Breast epithelium (tissue), 4 donors: ENCODE measurements around the gene ATP8B3. TPM values are rescaled to one million over a fixed set of nuclear protein-coding genes. Genes with fewer than 3 reads are reported as not detected.

Source experiments
- DNase-seq, 2 donors: peaks; one replicate each; pipeline ENCODE4 v3.0.0-alpha.2; 2019; ENCODE audit warnings: low spot score in 2 of 2
- H3K27ac ChIP-seq, 2 donors: fragments of 200-600 bp; sonication (generic) in 1 of 2; one replicate each; pipeline ENCODE4 v1.5.1; 2016 to 2019; ENCODE audit warnings: mild to moderate bottlenecking in 1 of 2
- H3K27me3 ChIP-seq, 2 donors: fragments of 200-600 bp; sonication (generic) in 1 of 2; one replicate each; pipeline versions ENCODE4 v1.5.1 to v1.6.0; 2017 to 2019; ENCODE audit warnings: control low read depth in 1 of 2, mild to moderate bottlenecking in 1 of 2
- H3K36me3 ChIP-seq: fragments of 200-600 bp; one replicate; pipeline ENCODE4 v1.5.1; 2019
- H3K4me1 ChIP-seq, 2 donors: fragments of 200-600 bp; sonication (generic); one replicate each; pipeline ENCODE4 v1.5.1; 2016 to 2019; ENCODE audit warnings: control low read depth in 1 of 2
- H3K4me3 ChIP-seq, 3 donors: fragments of 200-600 bp; sonication (generic); 1 replicate in 2 of 3; 2 replicates in 1 of 3; pipeline ENCODE4 v1.5.1; 2016 to 2019; ENCODE audit warnings: mild to moderate bottlenecking in 3 of 3, moderate library complexity in 2 of 3
- H3K9me3 ChIP-seq, 2 donors: fragments of 200-600 bp; sonication (generic) in 1 of 2; one replicate each; pipeline ENCODE4 v1.5.1; 2016 to 2019; ENCODE audit warnings: control low read depth in 1 of 2
- POLR2A ChIP-seq: fragments of 450-650 bp; IDR thresholded peaks from one replicate; pipeline ENCODE4 v1.6.1; 2016; ENCODE audit warnings: antibody characterized with exemption, mild to moderate bottlenecking, moderate library complexity
- POLR2AphosphoS5 ChIP-seq, 3 donors: sonication (generic); formaldehyde crosslinking; IDR thresholded peaks; one replicate each; pipeline ENCODE4 v1.6.1; 2017; ENCODE audit warnings: antibody characterized with exemption in 3 of 3
- intact Hi-C: fragments of 100-400 bp; cut with DNase I; formaldehyde crosslinking; loops from one replicate; pipeline ENCODE4 v1.15.1; 2023; ENCODE audit warnings: low total_unique reads
- total RNA-seq, 3 donors: library from RNA; depleted of rRNA; stranded (reverse); fragments of >200 nt; gene quantifications; one replicate each; pipeline ENCODE4 v1.1.0, GENCODE V29; 2016
- TF ChIP-seq, protein P1 (sequence below), 3 donors: fragments of 450-650 bp; IDR thresholded peaks; one replicate each; pipeline ENCODE4 v1.5.1; 2016 to 2017; ENCODE audit warnings: antibody characterized with exemption in 3 of 3, mild to moderate bottlenecking in 3 of 3, moderate library complexity in 3 of 3

ATP8B3 gene
- total RNA-seq, 3 donors from 2014 or later, result 0.66 to 1.4 (median 1.0) TPM

DNA sequence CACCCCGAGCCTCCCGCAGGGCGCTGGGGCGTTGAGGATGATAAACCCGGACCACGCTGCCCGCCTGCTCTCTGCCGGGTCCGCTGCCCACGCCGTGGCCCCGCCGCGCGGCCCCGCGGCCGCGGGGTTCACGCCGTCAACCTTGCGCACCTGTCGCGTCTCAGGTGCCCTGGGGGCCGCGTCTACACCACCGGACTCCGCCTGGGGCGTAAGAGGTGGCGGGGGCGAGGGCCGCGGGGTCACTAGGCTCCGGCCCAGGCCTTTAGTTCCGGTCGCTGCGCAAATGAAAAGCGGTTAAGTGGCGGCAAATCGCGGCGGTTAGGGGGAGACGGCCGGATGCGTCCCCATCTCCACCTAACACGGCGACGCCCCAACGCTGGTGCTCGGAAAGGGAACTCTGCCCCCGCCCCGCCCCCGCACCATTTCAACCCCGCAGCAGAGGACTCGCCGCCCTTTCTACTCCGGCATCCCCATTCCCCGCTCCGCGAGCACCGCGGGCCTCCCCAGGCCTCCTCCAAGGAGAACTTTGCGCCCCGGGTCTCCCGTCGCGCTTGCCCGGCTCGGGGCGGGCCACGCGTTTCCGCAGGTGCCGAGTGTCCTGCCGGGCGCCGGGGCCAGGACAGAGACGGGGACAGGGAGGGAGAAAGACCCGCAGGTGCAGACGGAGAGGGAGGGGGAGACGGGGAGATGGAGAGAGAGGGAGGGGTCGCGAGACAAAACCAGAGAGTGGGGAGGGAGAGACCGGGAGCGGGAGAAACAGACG lies 54.4 kb downstream of the ATP8B3 start:
- Histone ChIP-seq H3K27me3 (peaks cover 23 to 87% of the 10 kb centered on the region in 2 donors), H3K27ac (no peak overlapping the region), H3K4me3 (no peak overlapping the region), H3K9me3 (no peaks in the 10 kb centered on the region), H3K36me3 (no peaks in the 10 kb centered on the region), H3K4me1 (peaks cover 0 to 5% of the 10 kb centered on the region in 2 donors)
- TF ChIP-seq POLR2AphosphoS5 (IDR thresholded peaks at IDR 0.05), result no peak
- TF ChIP-seq POLR2A, result no peak
- TF ChIP-seq, protein P1, sequence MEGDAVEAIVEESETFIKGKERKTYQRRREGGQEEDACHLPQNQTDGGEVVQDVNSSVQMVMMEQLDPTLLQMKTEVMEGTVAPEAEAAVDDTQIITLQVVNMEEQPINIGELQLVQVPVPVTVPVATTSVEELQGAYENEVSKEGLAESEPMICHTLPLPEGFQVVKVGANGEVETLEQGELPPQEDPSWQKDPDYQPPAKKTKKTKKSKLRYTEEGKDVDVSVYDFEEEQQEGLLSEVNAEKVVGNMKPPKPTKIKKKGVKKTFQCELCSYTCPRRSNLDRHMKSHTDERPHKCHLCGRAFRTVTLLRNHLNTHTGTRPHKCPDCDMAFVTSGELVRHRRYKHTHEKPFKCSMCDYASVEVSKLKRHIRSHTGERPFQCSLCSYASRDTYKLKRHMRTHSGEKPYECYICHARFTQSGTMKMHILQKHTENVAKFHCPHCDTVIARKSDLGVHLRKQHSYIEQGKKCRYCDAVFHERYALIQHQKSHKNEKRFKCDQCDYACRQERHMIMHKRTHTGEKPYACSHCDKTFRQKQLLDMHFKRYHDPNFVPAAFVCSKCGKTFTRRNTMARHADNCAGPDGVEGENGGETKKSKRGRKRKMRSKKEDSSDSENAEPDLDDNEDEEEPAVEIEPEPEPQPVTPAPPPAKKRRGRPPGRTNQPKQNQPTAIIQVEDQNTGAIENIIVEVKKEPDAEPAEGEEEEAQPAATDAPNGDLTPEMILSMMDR (IDR thresholded peaks at IDR 0.05), result no peak
- intact Hi-C loops, result loop anchor here (10.0 kb wide), 1 partner anchor 83 kb away; no protein-coding TSS in a partner anchor
- DNase-seq, result no peak

DNA sequence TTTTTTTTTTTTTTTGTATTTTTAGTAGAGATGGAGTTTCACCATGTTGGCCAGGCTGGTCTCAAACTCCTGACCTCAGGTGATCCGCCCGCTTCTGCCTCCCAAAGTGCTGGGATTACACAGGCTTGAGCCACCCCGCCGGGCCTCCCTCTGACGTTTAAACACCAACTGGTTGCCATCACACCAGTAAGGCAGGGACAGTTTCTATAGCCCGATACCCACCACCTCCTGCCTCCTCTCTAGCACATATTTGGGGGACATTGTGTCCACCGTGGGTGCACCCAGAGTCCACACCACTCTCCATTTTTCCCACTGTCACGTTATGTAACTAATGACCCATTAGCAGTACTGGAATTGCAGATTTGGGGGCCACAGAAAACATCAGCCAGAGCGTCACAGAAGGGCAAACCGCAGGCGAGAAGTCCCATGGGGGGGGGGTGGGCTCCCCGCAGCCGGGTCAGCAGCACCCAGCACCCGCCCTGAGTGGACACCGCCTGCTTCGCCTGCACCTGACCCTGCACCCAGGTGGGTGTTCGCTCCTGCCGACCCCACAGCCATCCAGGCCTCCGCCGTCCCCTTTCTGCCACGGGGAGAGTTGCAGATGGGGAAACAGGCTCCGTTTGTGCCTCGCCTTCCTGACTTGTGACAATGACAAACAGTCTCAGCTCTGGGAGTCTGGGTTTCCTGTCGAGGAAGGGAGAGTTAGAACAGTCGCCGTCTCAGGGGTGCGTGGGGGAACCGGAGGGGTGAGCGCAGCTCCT lies 55.2 kb downstream of the ATP8B3 start:
- no peak for TF ChIP-seq POLR2AphosphoS5 (IDR thresholded peaks at IDR 0.05)
- TF ChIP-seq, protein P1 (IDR thresholded peaks at IDR 0.05), result no peak
- no peak for TF ChIP-seq POLR2A
- no peak overlapping the region for H3K4me3 ChIP-seq
- H3K36me3 ChIP-seq, result no peaks in the 10 kb centered on the region
- no peaks in the 10 kb centered on the region for H3K9me3 ChIP-seq
- H3K27me3 ChIP-seq, result peaks cover 18 to 87% of the 10 kb centered on the region in 2 donors
- H3K27ac ChIP-seq, result no peak overlapping the region
- intact Hi-C loops, result loop anchor here (10.0 kb wide), 1 partner anchor 82 kb away; no protein-coding TSS in a partner anchor
- H3K4me1 ChIP-seq, result peaks cover 0 to 5% of the 10 kb centered on the region in 2 donors
- no peak for DNase-seq

DNA sequence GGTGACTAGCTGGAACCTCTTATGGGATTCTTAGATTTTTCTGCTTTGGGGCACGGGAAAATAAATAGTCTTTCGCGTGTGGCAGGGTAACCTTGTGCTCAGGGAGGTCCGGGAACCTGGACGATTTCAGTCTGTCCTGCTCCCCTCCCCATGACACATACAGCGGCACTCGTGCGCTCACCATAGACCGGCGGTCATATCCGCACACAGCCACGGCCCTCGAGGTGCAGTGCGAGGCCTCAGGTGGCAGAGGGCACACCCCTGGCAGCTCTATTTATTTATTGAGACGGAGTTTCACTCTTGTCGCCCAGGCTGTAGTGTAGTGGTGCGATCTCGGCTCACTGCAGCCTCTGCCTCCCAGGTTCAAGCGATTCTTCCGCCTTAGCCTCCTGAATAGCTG lies 55.8 kb downstream of the ATP8B3 start:
- Histone ChIP-seq H3K4me3 (no peak overlapping the region), H3K36me3 (no peaks in the 10 kb centered on the region), H3K27me3 (peaks cover 17 to 87% of the 10 kb centered on the region in 2 donors), H3K27ac (no peak overlapping the region), H3K4me1 (peaks cover 0 to 5% of the 10 kb centered on the region in 2 donors), H3K9me3 (no peaks in the 10 kb centered on the region)
- intact Hi-C loops, result loop anchor here (10.0 kb wide), 1 partner anchor 81 kb away; no protein-coding TSS in a partner anchor
- DNase-seq, result no peak
- no peak for TF ChIP-seq POLR2AphosphoS5 (IDR thresholded peaks at IDR 0.05)
- TF ChIP-seq, protein P1 (IDR thresholded peaks at IDR 0.05), result no peak
- no peak for TF ChIP-seq POLR2A

DNA sequence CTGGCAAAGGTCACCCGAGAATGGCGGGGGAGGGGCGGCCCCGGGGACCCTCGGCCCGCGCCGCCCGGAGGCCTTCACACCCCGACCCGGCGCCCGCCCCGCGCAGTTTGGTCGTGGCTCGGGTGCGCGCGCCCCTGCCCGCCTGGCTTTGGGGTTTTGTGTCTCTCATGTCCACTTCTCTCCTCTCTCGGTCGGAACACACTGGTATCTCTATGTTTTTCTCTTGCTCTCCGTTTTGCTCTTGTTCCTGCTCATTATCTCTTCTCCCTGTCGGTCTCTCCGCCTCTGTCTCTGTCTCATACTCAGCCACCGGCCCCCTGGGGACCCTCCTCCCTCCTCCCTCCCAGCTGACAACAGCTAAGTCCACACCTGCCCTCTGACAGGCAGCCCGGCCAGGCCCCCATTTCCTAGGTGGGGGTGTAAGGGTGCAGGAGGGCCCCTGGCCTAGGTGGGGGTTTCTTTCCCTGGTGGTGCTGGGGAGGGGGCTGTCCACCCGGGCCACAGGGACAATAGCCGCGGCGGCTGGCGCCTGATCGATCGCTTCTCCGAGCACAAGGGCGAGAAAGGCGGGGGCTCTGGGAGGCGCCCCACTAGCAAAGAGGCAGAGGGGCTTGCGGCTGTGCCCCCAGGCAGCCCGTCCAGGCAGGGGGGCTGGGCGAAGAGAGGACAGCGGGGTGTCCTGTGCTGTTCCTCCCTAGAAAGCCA lies 56.5 kb downstream of the ATP8B3 start:
- H3K27me3 ChIP-seq, result peaks cover 17 to 88% of the 10 kb centered on the region in 2 donors
- H3K4me3 ChIP-seq, result no peak overlapping the region
- intact Hi-C loops, result loop anchor here (10.0 kb wide), 1 partner anchor 81 kb away; no protein-coding TSS in a partner anchor
- no peaks in the 10 kb centered on the region for H3K36me3 ChIP-seq
- no peak for DNase-seq
- H3K27ac ChIP-seq, result no peak overlapping the region
- peaks cover 0 to 5% of the 10 kb centered on the region in 2 donors for H3K4me1 ChIP-seq
- no peaks in the 10 kb centered on the region for H3K9me3 ChIP-seq
- TF ChIP-seq POLR2AphosphoS5 (IDR thresholded peaks at IDR 0.05) (no peak), POLR2A (no peak)
- TF ChIP-seq, protein P1 (IDR thresholded peaks at IDR 0.05), result no peak
